WERI-Rb-1 (cell line): Measurements from ENCODE around the gene NHS.

Source experiments
- DNase-seq: peaks from one replicate; pipeline ENCODE4 v3.0.0-alpha.2; 2020
- H3K27ac ChIP-seq: fragments of 250-450 bp; sonication (Bioruptor Pico); 2 replicates; pipeline ENCODE4 v1.5.1; 2020; ENCODE audit warnings: mild to moderate bottlenecking, moderate library complexity
- H3K27me3 ChIP-seq: fragments of 250-450 bp; sonication (Bioruptor Pico); 2 replicates; pipeline ENCODE4 v1.5.1; 2021; ENCODE audit warnings: mild to moderate bottlenecking, low read depth, moderate library complexity; ENCODE audit not compliant: insufficient read depth, severe bottlenecking
- H3K36me3 ChIP-seq: fragments of 250-450 bp; sonication (Bioruptor Pico); 2 replicates; pipeline ENCODE4 v1.5.1; 2020; ENCODE audit warnings: mild to moderate bottlenecking, moderate library complexity
- H3K4me3 ChIP-seq: 2 replicates; pipeline ENCODE4 v1.5.1; 2011; ENCODE audit warnings: low read depth, mild to moderate bottlenecking, control low read depth, low read length
- H3K9me3 ChIP-seq: fragments of 250-450 bp; sonication (Bioruptor Pico); 2 replicates; pipeline ENCODE4 v1.5.1; 2021; ENCODE audit warnings: mild to moderate bottlenecking, moderate library complexity; ENCODE audit not compliant: severe bottlenecking
- CTCF ChIP-seq: IDR thresholded peaks from 2 replicates; pipeline ENCODE4 v1.5.1; 2011; ENCODE audit warnings: low read depth, mild to moderate bottlenecking, control low read depth, inconsistent platforms, low read length

Gene NHS

GRCh38 chrX:17535229-17535628, 160.2 kb downstream of the NHS start:
- Histone ChIP-seq H3K27ac (no peak overlapping the region), H3K9me3 (no peaks in the 10 kb centered on the region), H3K36me3 (no peaks in the 10 kb centered on the region), H3K4me3 (no peak overlapping the region), H3K27me3 (peaks cover 7% of the 10 kb centered on the region)
- peak; percentile 67 for TF ChIP-seq CTCF
- peak; percentile 50 for DNase-seq

- no peak for TF ChIP-seq CTCF
- Histone ChIP-seq H3K36me3 (no peaks in the 10 kb centered on the region), H3K9me3 (no peaks in the 10 kb centered on the region), H3K27ac (no peak overlapping the region), H3K27me3 (peaks cover 12% of the 10 kb centered on the region), H3K4me3 (no peak overlapping the region)
- DNase-seq, result no peak
Observed at GRCh38 chrX:17537723-17538243, 162.8 kb downstream of the NHS start.

- no peak for DNase-seq
- Histone ChIP-seq H3K27ac (no peak overlapping the region), H3K9me3 (no peaks in the 10 kb centered on the region), H3K4me3 (no peak overlapping the region), H3K36me3 (no peaks in the 10 kb centered on the region), H3K27me3 (peaks cover 20% of the 10 kb centered on the region)
- no peak for TF ChIP-seq CTCF
Observed at GRCh38 chrX:17542123-17542522, 167.1 kb downstream of the NHS start.

- H3K27ac ChIP-seq, result no peak overlapping the region
- no peak for TF ChIP-seq CTCF
Observed at GRCh38 chrX:17544821-17545220, 169.8 kb downstream of the NHS start.

GRCh38 chrX:17546356-17546755, 171.4 kb downstream of the NHS start:
- Histone ChIP-seq H3K9me3 (no peaks in the 10 kb centered on the region), H3K27me3 (peaks cover 23% of the 10 kb centered on the region), H3K4me3 (no peak overlapping the region), H3K36me3 (no peaks in the 10 kb centered on the region), H3K27ac (no peak overlapping the region)
- no peak for DNase-seq
- no peak for TF ChIP-seq CTCF

More at GRCh38 chrX:17544821-17545220, 169.8 kb downstream of the NHS start:
- DNase-seq, result no peak
- Histone ChIP-seq H3K4me3 (no peak overlapping the region), H3K27me3 (peaks cover 20% of the 10 kb centered on the region), H3K9me3 (no peaks in the 10 kb centered on the region), H3K36me3 (no peaks in the 10 kb centered on the region)

- DNase-seq, result no peak
- no peak for TF ChIP-seq CTCF
- no peak overlapping the region for H3K27ac ChIP-seq
- H3K36me3 ChIP-seq, result no peaks in the 10 kb centered on the region
- H3K27me3 ChIP-seq, result peaks cover 19% of the 10 kb centered on the region
- no peak overlapping the region for H3K4me3 ChIP-seq
- H3K9me3 ChIP-seq, result no peaks in the 10 kb centered on the region
Observed at GRCh38 chrX:17547658-17548057, 172.7 kb downstream of the NHS start.
